ENCODE results near the gene MCC. TPM values are rescaled to one million over a fixed set of nuclear protein-coding genes. Genes with fewer than 3 reads are reported as not detected.

Gene MCC
- total RNA-seq, result 32.4 to 33.9 TPM (median 33.2 TPM) in 3 replicates

DNA sequence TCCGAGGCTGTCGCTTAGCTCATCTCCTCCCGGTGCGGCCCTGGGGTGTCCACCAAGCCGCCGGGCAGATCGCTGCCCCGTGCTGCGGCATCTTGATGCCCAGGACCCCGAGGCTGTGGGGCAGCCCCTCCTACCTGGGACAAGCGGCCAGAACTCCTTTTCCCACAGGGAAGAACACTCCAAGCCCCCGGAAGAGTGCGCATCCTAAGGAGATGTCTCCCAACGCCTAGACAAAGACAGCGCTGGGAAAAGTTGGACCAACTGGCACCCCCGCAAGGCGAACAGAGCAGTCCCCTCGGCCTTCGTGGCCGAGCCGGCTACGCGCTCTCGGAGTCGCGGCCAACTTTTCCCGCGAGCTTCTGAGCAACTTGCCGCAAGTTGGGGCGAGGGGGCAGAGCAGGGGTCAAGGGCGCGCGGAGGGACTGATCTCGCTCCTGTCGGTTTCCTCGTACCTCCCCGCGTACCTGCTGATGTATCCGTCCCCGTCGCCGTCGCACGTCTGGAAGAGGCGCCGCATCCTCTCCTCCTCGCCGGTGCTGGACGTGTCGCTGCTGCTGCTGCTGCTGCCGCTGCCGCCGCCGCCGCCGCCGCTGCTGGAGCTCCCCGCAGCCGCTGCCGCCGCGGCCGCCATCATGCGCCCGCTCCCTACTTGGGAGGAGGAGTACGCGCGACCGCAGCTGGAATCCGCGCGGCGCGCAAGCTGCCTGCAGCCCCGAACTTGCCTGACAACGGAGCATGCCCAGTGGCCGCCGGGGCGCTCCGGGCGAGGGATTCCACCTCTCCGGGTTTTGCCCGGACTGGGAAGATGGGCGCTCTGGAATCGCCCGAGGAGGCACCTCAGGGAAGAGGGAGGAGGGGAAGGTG lies at the start of gene MCC:
MCC (minus strand) TSS at position 673 of the 864 bp plus-strand sequence.
- peak; percentile 74 to 86 for DNase-seq (ENCODE audit: low spot score in 2 of 2, unreplicated experiment in 2 of 2)
- H3K27me3 Mint-ChIP-seq (ENCODE audit: low read depth), result peaks cover 46% of the 10 kb centered on the region
- TF ChIP-seq, protein P1, sequence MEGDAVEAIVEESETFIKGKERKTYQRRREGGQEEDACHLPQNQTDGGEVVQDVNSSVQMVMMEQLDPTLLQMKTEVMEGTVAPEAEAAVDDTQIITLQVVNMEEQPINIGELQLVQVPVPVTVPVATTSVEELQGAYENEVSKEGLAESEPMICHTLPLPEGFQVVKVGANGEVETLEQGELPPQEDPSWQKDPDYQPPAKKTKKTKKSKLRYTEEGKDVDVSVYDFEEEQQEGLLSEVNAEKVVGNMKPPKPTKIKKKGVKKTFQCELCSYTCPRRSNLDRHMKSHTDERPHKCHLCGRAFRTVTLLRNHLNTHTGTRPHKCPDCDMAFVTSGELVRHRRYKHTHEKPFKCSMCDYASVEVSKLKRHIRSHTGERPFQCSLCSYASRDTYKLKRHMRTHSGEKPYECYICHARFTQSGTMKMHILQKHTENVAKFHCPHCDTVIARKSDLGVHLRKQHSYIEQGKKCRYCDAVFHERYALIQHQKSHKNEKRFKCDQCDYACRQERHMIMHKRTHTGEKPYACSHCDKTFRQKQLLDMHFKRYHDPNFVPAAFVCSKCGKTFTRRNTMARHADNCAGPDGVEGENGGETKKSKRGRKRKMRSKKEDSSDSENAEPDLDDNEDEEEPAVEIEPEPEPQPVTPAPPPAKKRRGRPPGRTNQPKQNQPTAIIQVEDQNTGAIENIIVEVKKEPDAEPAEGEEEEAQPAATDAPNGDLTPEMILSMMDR (IDR thresholded peaks at IDR 0.05; ENCODE audit: unreplicated experiment), result no peak
- peak within 1 kb of the TSS; percentile 34 for H3K27ac Mint-ChIP-seq
- peaks cover 12% of the 10 kb centered on the region for H3K36me3 Mint-ChIP-seq
- H3K4me1 Mint-ChIP-seq, result peaks cover 6% of the 10 kb centered on the region
- peak within 1 kb of the TSS; percentile 89 for H3K4me3 Mint-ChIP-seq
- H3K9me3 Mint-ChIP-seq, result peaks cover 21% of the 10 kb centered on the region

DNA sequence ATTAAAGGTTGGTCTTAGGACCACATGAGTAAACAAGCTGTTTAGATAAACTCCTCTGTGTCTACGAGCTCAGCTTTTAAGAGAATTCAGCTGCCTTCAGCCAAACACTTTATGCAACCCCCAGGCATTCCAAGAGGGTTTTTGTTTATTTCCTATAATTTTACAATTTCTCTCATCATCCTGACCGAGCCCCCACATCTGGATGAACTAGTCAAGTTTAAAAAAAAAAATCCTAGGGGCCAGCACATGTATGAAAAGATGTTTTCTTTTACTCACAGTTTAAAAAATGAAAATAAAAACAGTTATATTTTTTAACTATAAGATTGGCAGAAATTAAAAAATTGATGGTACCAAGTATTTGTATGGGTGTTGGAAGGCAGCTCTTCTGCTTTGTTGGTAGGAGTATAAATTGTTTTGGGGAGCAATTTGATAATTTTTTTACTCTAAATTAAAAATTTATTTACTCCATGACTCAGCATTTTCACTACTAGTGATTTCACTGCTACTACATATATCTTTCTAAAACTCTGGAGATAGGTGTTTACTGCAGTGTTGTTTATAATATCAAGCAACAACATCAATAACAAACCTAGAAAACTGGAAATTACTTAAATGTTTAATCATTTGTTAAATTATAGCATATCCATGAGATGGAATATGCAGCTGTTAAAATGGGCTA lies 43.4 kb upstream of the MCC start:
- H3K27ac Mint-ChIP-seq, result no peak overlapping the region
- H3K4me1 Mint-ChIP-seq, result no peaks in the 10 kb centered on the region
- H3K27me3 Mint-ChIP-seq (ENCODE audit: low read depth), result no peaks in the 10 kb centered on the region
- H3K9me3 Mint-ChIP-seq, result peaks cover 26% of the 10 kb centered on the region
- TF ChIP-seq, protein P1 (IDR thresholded peaks at IDR 0.05; ENCODE audit: unreplicated experiment), result no peak
- H3K4me3 Mint-ChIP-seq, result no peak overlapping the region
- DNase-seq (ENCODE audit: low spot score in 2 of 2, unreplicated experiment in 2 of 2), result no peak
- peaks cover 48% of the 10 kb centered on the region for H3K36me3 Mint-ChIP-seq

DNA sequence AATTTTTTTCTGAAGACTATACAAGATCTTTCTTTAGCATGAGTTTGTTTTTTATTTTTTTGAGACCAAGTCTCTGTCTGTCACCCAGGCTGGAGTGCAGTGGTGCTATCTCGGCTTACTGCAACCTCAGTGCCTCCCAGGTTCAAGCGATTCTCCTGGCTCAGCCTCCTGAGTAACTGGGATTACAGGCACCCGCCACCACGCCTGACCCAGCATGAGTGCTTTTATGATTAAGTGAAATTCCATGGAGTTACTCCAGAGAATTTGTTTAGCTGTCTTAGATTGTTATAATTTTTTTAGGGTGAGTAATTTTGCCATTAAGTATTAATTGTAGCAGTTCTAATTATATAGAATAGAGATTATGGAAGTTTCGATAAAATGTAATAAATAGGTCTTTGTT lies 39.5 kb upstream of the MCC start:
- Mint-ChIP-seq H3K4me3 (no peak overlapping the region), H3K9me3 (peaks cover 23% of the 10 kb centered on the region), H3K4me1 (peaks cover 2% of the 10 kb centered on the region), H3K27me3 (ENCODE audit: low read depth) (no peaks in the 10 kb centered on the region), H3K27ac (no peak overlapping the region), H3K36me3 (peaks cover 29% of the 10 kb centered on the region)
- no peak for DNase-seq (ENCODE audit: low spot score in 2 of 2, unreplicated experiment in 2 of 2)
- TF ChIP-seq, protein P1 (IDR thresholded peaks at IDR 0.05; ENCODE audit: unreplicated experiment), result no peak

DNA sequence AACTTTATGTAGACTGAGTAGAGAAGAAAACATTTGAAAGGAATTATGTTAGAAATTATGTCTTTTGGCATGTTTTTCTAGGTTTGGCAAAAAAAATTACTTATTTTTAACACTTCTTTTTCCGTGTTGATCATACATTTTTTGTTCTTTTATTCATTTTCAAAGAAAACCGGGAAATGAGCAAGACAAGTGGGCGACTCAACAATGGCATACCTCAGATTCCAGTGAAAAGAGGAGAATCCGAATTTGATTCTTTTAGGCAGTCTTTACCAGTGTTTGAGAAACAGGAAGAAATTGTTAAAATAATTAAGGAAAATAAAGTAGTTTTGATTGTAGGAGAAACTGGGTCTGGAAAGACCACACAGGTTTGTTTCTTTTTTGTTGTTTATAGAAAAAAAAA lies 38.2 kb upstream of the MCC start:
- Mint-ChIP-seq H3K36me3 (peaks cover 19% of the 10 kb centered on the region), H3K4me3 (no peak overlapping the region), H3K4me1 (peaks cover 2% of the 10 kb centered on the region), H3K9me3 (peaks cover 13% of the 10 kb centered on the region), H3K27ac (no peak overlapping the region), H3K27me3 (ENCODE audit: low read depth) (no peaks in the 10 kb centered on the region)
- no peak for DNase-seq (ENCODE audit: low spot score in 2 of 2, unreplicated experiment in 2 of 2)
- TF ChIP-seq, protein P1 (IDR thresholded peaks at IDR 0.05; ENCODE audit: unreplicated experiment), result no peak

DNA sequence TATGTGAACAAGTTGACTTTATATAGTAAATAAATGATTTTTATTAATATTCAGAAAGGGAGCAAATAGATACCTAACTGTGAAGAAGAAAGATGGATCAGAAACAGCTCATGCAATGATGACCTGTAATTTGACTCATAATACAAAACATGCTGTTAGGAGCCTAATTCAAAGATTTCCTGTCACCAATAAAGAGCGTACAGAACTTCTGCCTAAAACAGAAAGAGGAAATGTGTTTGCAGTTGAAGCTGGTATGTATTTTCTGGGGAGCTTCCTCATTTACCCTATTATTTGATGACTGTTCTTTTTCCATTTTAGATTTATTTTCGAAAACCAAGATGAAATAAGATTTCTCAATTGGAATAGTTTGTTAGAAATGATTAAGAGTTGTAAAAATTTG lies 36.7 kb upstream of the MCC start:
- Mint-ChIP-seq H3K36me3 (peaks cover 13% of the 10 kb centered on the region), H3K27me3 (ENCODE audit: low read depth) (no peaks in the 10 kb centered on the region), H3K4me1 (peaks cover 3% of the 10 kb centered on the region), H3K4me3 (no peak overlapping the region), H3K9me3 (peaks cover 3% of the 10 kb centered on the region), H3K27ac (no peak overlapping the region)
- no peak for DNase-seq (ENCODE audit: low spot score in 2 of 2, unreplicated experiment in 2 of 2)
- TF ChIP-seq, protein P1 (IDR thresholded peaks at IDR 0.05; ENCODE audit: unreplicated experiment), result no peak

Data from mesothelial cell of epicardium (in vitro differentiated cells).